Esophagus muscularis mucosa (tissue), 4 donors: ENCODE measurements around the gene PRKCH. TPM values are rescaled to one million over a fixed set of nuclear protein-coding genes. Genes with fewer than 3 reads are reported as not detected.
A peak's percentile ranks its signal among the peaks of the same experiment; 100 is the strongest.

Experiments used
- DNase-seq: peaks from one replicate; pipeline ENCODE4 v3.0.0-alpha.2; 2017; ENCODE audit errors: extremely low spot score
- H3K27ac ChIP-seq, 4 donors: fragments of 200-600 bp; sonication (generic); replicated peaks in 1 of 4; 1 replicate in 3 of 4; 2 replicates in 1 of 4; pipeline ENCODE4 v1.5.1; 2016 to 2019; ENCODE audit warnings: mild to moderate bottlenecking in 1 of 4
- H3K27me3 ChIP-seq, 4 donors: fragments of 200-600 bp; sonication (generic); one replicate each; pipeline versions ENCODE4 v1.5.1 to v1.6.0; 2016 to 2019
- H3K36me3 ChIP-seq, 4 donors: fragments of 200-600 bp; sonication (generic); one replicate each; pipeline ENCODE4 v1.5.1; 2016 to 2019
- H3K4me1 ChIP-seq, 4 donors: fragments of 200-600 bp; sonication (generic); one replicate each; pipeline ENCODE4 v1.5.1; 2016 to 2019
- H3K4me3 ChIP-seq, 4 donors: fragments of 200-600 bp; sonication (generic); 1 replicate in 2 of 4; 2 replicates in 2 of 4; pipeline ENCODE4 v1.5.1; 2016 to 2019; ENCODE audit warnings: mild to moderate bottlenecking in 4 of 4, moderate library complexity in 1 of 4
- H3K9me3 ChIP-seq, 4 donors: fragments of 200-600 bp; sonication (generic); 1 replicate in 3 of 4; 2 replicates in 1 of 4; pipeline ENCODE4 v1.5.1; 2016 to 2019
- EP300 ChIP-seq: sonication (generic); formaldehyde crosslinking; IDR thresholded peaks from one replicate; pipeline ENCODE4 v1.6.1; 2017; ENCODE audit warnings: antibody characterized with exemption
- POLR2A ChIP-seq: fragments of 450-650 bp; IDR thresholded peaks from one replicate; pipeline ENCODE4 v1.6.1; 2017; ENCODE audit warnings: antibody characterized with exemption, moderate library complexity, mild to moderate bottlenecking, low read depth
- POLR2AphosphoS5 ChIP-seq, 2 donors: sonication (generic); formaldehyde crosslinking; IDR thresholded peaks; one replicate each; pipeline ENCODE4 v1.6.1; 2017; ENCODE audit warnings: antibody characterized with exemption in 2 of 2
- WGBS: methylation state at CpG from one replicate; pipeline ENCODE4 v1.1.5; 2018; 5-methylcytosine and 5-hydroxymethylcytosine counted together
- intact Hi-C: fragments of 100-400 bp; cut with DNase I; formaldehyde crosslinking; loops from one replicate; pipeline ENCODE4 v1.15.1; 2023
- total RNA-seq, 4 donors: library from RNA; depleted of rRNA; stranded (reverse); fragments of >200 nt; gene quantifications; one replicate each; pipeline versions ENCODE4 v1.1.0 to v1.2.1, GENCODE V29; 2016
- TF ChIP-seq, protein P1 (sequence below), 3 experiments: fragments of 200-600 bp in 2 of 3; fragments of 450-650 bp in 1 of 3; sonication (generic) in 2 of 3; IDR thresholded peaks; one replicate each; pipeline ENCODE4 v1.5.1; 2017 to 2019; ENCODE audit warnings: antibody characterized with exemption in 3 of 3, mild to moderate bottlenecking in 2 of 3, moderate library complexity in 1 of 3

The PRKCH gene
- total RNA-seq, 4 donors from 2014 or later, result 13.3 to 67.6 (median 32.2) TPM

DNA sequence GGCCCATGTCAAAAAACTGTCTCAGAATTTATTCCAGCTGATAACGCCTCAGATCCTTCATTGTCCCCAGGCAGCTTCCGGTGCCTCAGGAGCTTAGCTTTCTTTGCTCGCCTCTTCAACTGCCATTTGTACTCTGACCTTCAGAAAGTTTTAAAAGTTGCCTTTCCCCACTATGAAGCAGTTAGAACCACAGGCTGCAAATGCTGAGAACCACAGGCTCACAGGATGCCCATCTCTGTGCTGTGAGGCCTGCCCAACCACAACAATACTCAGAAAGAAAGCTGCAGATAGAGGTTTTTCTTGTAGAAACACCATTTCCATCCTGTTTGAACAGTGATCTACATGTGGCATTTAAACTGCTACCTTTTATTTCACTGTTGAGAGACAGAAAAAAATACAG lies 131.1 kb downstream of the PRKCH start:
- WGBS, result 95% methylated on average over 3 of the region's 3 CpGs
- Histone ChIP-seq H3K4me3 (no peak overlapping the region), H3K36me3 (peaks cover 0 to 15% (median 2%) of the 10 kb centered on the region in 4 donors), H3K27ac (no peak overlapping the region), H3K4me1 (peaks cover 0 to 9% (median 8%) of the 10 kb centered on the region in 4 donors), H3K9me3 (no peaks in the 10 kb centered on the region), H3K27me3 (no peaks in the 10 kb centered on the region)
- TF ChIP-seq, protein P1, sequence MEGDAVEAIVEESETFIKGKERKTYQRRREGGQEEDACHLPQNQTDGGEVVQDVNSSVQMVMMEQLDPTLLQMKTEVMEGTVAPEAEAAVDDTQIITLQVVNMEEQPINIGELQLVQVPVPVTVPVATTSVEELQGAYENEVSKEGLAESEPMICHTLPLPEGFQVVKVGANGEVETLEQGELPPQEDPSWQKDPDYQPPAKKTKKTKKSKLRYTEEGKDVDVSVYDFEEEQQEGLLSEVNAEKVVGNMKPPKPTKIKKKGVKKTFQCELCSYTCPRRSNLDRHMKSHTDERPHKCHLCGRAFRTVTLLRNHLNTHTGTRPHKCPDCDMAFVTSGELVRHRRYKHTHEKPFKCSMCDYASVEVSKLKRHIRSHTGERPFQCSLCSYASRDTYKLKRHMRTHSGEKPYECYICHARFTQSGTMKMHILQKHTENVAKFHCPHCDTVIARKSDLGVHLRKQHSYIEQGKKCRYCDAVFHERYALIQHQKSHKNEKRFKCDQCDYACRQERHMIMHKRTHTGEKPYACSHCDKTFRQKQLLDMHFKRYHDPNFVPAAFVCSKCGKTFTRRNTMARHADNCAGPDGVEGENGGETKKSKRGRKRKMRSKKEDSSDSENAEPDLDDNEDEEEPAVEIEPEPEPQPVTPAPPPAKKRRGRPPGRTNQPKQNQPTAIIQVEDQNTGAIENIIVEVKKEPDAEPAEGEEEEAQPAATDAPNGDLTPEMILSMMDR (IDR thresholded peaks at IDR 0.05), result no peak
- TF ChIP-seq POLR2A (no peak), EP300 (no peak), POLR2AphosphoS5 (IDR thresholded peaks at IDR 0.05) (no peak)
- intact Hi-C loops, result loop anchor here (10.0 kb wide), 1 partner anchor 672 kb away; no protein-coding TSS in a partner anchor
- peak; percentile 31 for DNase-seq

GRCh38 chr14:61453103-61453767 lies 131.9 kb downstream of the PRKCH start:
- peak; percentile 47 for DNase-seq
- no peak overlapping the region for H3K27ac ChIP-seq
- no peak overlapping the region for H3K4me3 ChIP-seq
- intact Hi-C loops, result loop anchor here (10.0 kb wide), 1 partner anchor 672 kb away; no protein-coding TSS in a partner anchor
- no peaks in the 10 kb centered on the region for H3K27me3 ChIP-seq
- WGBS, result 88% methylated on average over 9 of the region's 9 CpGs
- peaks cover 0 to 23% (median 6%) of the 10 kb centered on the region in 4 donors for H3K36me3 ChIP-seq
- TF ChIP-seq POLR2AphosphoS5 (IDR thresholded peaks at IDR 0.05), result no peak
- TF ChIP-seq, protein P1 (IDR thresholded peaks at IDR 0.05), result no peak
- TF ChIP-seq POLR2A, result no peak
- no peak for TF ChIP-seq EP300
- H3K4me1 ChIP-seq, result peaks cover 0 to 9% (median 8%) of the 10 kb centered on the region in 4 donors
- H3K9me3 ChIP-seq, result no peaks in the 10 kb centered on the region

DNA sequence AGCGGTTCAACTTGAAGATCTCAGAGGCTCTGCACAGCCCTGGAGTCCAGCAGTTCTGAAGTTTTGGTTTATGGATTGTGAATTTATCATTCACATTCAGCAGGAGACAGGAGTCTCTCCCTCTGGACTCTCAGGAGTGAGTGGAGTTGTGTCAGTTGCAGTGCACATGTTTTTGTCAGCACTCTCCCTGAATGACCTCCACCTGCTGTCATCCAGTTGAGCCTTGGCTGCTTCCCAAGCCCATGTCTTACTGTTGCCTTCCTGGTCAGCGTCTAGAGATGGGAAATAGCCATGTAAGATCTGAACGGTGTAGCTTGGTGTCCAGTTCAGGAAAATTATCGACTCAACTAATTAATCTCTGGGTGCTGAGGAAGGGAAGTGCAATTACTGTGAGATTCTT lies 133.2 kb downstream of the PRKCH start:
- Histone ChIP-seq H3K4me3 (no peak overlapping the region), H3K27me3 (no peaks in the 10 kb centered on the region), H3K27ac (no peak overlapping the region), H3K36me3 (peaks cover 0 to 33% (median 10%) of the 10 kb centered on the region in 4 donors), H3K9me3 (no peaks in the 10 kb centered on the region), H3K4me1 (peaks cover 0 to 9% (median 8%) of the 10 kb centered on the region in 4 donors)
- intact Hi-C loops, result loop anchor here (10.0 kb wide), 1 partner anchor 670 kb away; no protein-coding TSS in a partner anchor
- WGBS, result 37% methylated on average over 4 of the region's 4 CpGs
- DNase-seq, result peak; percentile 53
- TF ChIP-seq POLR2A (no peak), POLR2AphosphoS5 (IDR thresholded peaks at IDR 0.05) (peak in 1 of 2 donors; percentile 15)
- TF ChIP-seq, protein P1 (IDR thresholded peaks at IDR 0.05), result no peak

DNA sequence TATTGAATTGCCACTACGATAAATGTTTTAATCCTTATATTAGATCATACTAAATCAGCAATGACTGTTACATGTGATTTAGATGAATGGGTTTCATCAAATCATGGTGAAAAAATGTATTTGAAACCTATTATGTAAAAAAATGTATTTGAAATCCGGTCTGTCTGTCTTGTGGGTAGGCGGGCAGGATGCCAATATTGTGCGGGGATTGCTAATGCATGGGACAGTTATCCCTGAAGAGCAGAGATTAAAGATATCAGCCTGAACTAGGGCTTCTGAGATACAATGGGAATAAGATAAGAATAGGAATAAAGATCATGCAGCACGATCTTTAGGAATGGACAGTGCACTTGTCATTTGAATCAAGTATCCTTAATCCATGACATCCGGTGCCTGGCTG lies 134.0 kb downstream of the PRKCH start:
- 88% methylated on average over 6 of the region's 6 CpGs for WGBS
- Histone ChIP-seq H3K4me1 (peaks cover 0 to 9% (median 8%) of the 10 kb centered on the region in 4 donors), H3K4me3 (no peak overlapping the region), H3K27ac (no peak overlapping the region), H3K27me3 (no peaks in the 10 kb centered on the region), H3K9me3 (no peaks in the 10 kb centered on the region), H3K36me3 (peaks cover 0 to 33% (median 10%) of the 10 kb centered on the region in 4 donors)
- TF ChIP-seq, protein P1 (IDR thresholded peaks at IDR 0.05), result no peak
- TF ChIP-seq POLR2A, result no peak
- no peak for TF ChIP-seq EP300
- TF ChIP-seq POLR2AphosphoS5 (IDR thresholded peaks at IDR 0.05), result no peak
- DNase-seq, result peak; percentile 26
- intact Hi-C loops, result loop anchor here (10.0 kb wide), 1 partner anchor 669 kb away; no protein-coding TSS in a partner anchor
